GM19099 (cell line): ENCODE data around the gene JUNB.

ENCODE experiments used
- POLR2A ChIP-seq: IDR thresholded peaks from 3 replicates; pipeline ENCODE4 v1.6.1; 2011; ENCODE audit warnings: low read depth; ENCODE audit not compliant: insufficient read length; ENCODE audit errors: extremely low read depth

The JUNB gene

DNA sequence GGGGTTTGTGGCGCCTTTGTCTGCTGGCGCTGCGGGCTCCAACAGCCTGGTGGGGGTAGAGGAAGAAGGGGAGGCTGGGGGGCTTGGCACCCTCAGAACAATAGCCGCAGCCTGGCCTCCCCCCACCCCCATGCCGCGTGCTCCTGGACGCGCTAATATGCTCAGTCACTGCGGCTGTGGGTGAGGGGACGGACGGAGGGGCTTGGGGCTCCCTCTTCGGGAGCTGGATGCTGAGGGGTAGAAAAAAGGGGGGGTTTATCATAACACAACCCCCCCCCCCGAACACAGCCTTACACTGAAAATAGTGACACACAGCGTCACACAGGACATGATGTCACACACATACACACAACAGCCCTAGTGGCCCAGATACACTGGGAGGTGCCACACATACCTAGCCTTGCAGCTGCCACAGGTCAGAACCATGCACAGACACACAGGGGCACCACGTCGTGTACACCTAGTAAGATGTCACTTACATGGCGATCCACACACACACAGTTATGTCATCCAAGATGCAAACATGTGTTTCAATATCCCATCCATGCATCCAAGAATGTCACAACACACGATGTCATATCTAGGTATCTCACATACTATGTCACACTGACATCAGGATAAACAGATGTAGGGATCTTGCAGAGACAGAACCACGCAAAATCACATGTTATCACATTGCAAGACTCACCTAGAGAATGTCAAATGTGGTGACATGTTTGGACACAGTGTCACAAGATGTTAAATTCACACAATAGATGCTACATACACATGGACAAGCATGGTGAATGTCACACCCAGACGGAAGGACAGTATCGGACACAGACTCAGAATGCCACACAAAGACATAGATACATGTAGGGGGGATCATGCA, 47.8 kb downstream of the JUNB start:
- TF ChIP-seq POLR2A, result no peak

DNA sequence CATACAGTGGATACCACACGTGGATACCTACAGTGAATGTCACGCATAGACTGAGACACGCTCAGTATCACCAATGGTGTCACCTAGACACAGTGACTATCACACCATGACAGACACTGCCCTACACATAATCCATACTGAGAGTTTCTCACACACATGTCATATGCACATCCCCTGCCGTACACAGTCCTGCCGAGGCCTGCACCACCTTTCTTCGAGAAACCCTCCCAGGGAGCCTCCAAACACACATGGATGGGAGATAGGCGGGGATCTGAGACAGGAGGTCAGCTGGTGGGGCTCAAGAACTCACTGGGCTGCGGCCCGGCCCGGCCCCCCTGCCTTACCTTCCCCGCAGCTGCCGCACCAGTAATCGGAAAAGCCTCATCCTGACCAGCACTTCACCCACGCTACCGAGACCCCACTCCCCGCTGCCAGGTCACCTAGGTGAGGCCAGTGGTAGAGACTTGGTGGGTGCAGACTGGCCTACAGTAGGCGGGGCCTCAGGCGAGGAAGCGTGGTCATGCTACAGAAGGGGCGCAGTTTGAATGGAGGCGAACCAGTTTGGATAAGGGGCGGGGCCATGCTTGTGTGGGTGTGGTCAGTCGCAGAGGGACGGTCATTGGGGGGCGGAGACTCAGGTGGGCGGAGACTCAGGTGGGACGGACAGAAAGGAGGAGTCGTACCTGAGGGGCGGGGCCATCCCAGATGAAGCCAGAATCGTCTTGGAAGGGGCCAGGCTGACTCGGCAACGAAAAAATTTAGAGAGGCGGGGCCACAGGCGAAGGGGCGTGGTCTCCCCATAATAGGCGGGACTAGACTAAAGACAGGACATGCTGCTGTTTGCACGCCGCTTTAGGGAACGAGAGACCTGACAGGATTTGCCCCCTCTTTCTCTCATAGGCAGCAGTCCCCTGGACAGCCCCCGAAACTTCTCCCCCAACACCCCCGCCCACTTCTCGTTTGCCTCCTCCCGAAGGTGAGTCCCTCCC, 49.1 kb downstream of the JUNB start:
- no peak for TF ChIP-seq POLR2A

DNA sequence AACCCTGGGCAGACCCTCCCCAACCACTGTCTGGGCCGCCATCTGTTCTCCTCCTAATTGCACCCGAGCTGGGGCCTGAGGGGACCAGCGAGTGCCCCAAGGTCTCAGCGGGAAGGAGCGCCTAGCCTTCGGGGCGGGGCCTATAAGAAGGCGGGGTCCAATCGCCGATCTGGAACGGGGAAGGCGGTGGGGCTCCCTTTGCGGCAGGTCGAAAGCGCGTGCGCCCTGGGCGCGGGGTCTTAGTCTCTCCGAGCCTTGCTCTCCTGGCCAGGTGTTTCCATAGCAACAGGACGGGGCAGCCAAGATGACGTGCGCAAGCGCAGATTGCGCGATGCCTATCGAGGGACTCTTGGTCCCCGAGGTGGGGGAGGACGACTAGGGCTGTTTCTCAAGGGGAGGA, 49.8 kb downstream of the JUNB start:
- no peak for TF ChIP-seq POLR2A

DNA sequence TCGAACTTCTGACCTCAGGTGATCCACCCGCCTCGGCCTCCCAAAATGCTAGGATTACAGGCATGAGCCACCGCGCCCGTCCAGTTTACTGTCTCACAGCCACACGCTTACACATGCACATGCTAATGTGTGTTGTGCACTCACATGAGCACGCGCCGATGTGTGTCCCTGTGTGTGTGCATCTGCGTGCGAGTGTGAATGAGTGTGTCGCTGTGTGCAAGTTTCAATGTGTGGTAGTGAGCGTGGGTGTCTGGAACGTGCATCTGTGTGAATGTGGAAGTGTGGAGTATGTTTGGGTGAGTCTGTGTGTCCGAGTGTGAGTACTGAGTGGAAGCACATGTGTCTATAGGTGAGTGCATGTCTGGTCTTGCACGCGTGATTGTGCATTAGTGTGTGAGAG, 51.2 kb downstream of the JUNB start:
- no peak for TF ChIP-seq POLR2A
